AG04449 (cell line): ENCODE results near the gene LRRC8E.

Experiments
- CTCF ChIA-PET: fragments of 350-600 bp; formaldehyde crosslinking; extraction: SDS; loops from one replicate; lab custom pipeline; 2021; ENCODE audit warnings: antibody characterized with exemption; lab: Yijun Ruan, JAX
- POLR2A ChIA-PET: fragments of 400-600, 350-600 bp; formaldehyde crosslinking; extraction: SDS; loops from one replicate; lab custom pipeline; 2020; ENCODE audit warnings: antibody characterized with exemption, inconsistent platforms; lab: Yijun Ruan, JAX
- DNase-seq: peaks from one replicate; pipeline ENCODE4 v3.0.0-alpha.2; 2010; ENCODE audit warnings: low read depth, low spot score
- H3K4me3 ChIP-seq: 2 replicates; pipeline ENCODE4 v1.5.1; 2011; ENCODE audit warnings: low read depth, mild to moderate bottlenecking, control low read depth, low read length
- TF ChIP-seq, protein P1 (sequence below): IDR thresholded peaks from one replicate; pipeline ENCODE4 v1.5.1; 2011; ENCODE audit warnings: mild to moderate bottlenecking, moderate library complexity, low read length, control low read depth, inconsistent platforms; ENCODE audit not compliant: insufficient read depth; ENCODE audit errors: missing control alignments

Gene LRRC8E

DNA sequence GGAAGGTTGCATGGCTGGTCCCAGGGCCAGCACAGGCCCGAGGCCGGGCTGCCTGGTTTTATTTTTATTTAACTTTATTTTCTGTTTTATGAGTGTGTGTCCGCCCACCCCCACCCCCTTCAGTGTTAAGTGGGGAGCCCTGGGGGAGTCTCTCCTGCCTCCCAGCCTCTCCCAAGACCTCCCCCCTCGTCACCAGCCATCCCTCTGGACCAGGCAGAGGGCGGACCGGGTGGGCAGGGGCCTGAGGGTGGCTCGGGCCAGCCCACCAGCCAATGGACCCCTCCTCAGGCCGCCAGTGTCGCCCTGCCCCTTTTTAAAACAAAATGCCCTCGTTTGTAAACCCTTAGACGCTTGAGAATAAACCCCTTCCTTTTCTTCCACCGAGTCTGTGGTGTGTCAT is 25.8 kb downstream of the LRRC8E start:
- ChIA-PET POLR2A (no interaction called here), CTCF (no interaction called here)
- DNase-seq, result no peak
- TF ChIP-seq, protein P1, sequence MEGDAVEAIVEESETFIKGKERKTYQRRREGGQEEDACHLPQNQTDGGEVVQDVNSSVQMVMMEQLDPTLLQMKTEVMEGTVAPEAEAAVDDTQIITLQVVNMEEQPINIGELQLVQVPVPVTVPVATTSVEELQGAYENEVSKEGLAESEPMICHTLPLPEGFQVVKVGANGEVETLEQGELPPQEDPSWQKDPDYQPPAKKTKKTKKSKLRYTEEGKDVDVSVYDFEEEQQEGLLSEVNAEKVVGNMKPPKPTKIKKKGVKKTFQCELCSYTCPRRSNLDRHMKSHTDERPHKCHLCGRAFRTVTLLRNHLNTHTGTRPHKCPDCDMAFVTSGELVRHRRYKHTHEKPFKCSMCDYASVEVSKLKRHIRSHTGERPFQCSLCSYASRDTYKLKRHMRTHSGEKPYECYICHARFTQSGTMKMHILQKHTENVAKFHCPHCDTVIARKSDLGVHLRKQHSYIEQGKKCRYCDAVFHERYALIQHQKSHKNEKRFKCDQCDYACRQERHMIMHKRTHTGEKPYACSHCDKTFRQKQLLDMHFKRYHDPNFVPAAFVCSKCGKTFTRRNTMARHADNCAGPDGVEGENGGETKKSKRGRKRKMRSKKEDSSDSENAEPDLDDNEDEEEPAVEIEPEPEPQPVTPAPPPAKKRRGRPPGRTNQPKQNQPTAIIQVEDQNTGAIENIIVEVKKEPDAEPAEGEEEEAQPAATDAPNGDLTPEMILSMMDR, result no peak
- no peak overlapping the region for H3K4me3 ChIP-seq

DNA sequence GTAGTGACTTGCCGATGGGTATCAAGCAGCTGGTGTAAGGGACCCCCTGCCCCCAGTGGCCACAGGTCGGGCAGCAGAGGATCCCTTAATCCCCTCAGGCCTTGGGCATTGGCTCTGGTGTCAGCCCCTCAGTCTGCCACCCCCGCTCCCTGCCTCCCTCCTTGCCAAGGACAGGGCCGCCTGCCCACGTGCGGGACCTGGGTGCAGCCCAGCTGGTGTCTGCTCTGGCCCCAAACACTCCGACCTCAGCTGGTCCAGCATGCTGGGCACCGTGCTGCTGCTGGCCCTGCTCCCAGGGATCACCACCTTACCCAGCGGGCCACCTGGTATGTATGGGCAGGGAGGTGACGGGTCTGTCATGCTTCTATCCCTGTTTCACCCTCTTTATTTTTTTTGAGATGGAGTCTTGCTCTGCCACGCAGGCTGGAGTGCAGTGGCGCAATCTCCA is 26.3 kb downstream of the LRRC8E start, which contains the start of gene TGFBR3L:
Gene TGFBR3L (plus strand): TSS at position 233 of the 448 bp plus-strand sequence.
- no peak for DNase-seq
- no peak within 1 kb of the TSS for H3K4me3 ChIP-seq
- TF ChIP-seq, protein P1, result no peak
- POLR2A ChIA-PET, result no interaction called here
- CTCF ChIA-PET, result interaction anchor here (0.7 to 2.0 kb wide), 2 partner anchors 11 to 60 kb away, joined by 3 to 6 read pairs; partner anchors contain the start of gene MAP2K7

DNA sequence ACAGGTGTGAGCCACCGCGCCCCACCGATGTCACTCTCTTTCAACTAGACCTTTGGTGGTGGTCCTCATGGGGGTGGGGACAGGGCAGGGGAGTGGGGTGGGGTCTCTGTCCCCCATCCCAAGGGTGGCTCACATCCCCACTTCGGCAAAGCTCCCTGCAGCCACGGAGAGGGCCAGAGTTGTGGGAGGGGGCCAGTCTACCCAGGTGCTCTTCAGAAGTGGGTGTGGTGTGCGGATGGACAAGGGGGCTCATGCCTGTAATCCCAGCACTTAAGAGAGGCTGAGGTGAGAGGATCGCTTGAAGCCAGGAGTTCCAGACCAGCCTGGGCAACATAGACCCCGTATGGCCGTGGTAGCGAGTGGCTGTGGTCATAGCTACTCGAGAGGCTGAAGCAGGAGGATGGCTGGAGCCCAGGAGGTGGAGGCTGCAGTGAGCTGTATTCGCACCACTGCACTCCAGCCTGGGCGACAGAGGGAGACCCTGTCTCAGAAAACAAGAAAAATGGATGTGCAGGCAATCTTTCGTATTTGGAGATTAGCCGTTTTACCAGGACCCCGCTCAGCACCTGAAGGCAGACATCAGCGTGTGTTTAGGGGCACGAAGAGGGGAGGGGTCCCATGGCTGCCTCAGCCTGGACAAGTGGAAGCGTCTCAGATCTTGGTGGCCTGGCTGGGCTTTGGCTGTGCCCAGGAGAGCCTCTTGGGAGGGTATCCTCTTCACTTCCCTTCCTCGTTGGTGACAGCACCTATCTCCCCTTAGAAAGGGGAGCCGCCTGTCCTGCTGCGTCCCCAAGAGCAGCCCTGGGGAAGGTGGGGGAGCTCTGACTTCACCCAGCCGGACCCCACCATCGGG is 27.2 kb downstream of the LRRC8E start:
- POLR2A ChIA-PET, result interaction anchor here (0.8 kb wide), 1 partner anchor 12 kb away, joined by 4 read pairs; the partner anchor contains the start of gene MAP2K7
- TF ChIP-seq, protein P1, result no peak

DNA sequence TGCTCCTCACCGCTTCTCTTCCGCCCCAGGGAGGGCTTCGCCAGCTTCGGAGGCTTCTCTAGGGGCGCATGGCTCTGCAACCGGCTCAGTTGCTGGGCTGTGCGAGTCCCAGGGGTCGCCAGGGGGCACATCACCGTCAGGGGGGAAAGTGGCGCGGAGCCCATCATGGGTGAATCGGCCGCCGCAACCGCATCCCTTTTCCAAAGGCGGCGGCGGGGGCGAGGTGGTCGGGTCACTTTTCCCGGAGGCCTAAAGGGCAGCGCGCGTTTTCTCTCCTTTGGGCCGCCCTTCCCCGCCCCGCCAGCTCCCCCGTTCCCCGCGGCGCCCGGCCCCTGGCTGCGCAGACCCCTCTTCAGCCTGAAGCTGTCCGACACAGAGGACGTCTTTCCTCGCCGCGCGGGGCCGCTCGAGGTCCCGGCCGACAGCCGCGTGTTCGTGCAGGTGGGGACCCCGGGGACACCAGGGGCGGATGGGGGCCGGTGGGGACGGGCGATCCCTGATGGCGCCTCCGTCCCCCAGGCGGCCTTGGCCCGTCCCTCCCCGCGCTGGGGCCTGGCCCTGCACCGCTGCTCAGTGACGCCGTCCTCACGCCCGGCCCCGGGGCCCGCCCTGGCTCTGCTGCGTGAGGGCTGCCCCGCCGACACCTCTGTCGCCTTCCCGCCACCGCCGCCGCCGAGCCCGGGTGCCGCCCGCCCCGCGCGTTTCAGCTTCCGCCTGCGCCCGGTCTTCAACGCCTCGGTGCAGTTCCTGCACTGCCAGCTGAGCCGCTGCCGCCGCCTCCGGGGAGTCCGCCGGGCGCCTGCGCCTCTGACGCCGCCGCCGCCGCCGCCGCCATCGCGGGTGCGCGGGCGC is 28.0 kb downstream of the LRRC8E start:
- ChIA-PET CTCF (interaction anchor here (1.0 to 3.5 kb wide), 6 partner anchors 8 to 87 kb away, joined by 3 to 18 read pairs (median 6); partner anchors contain the start of gene MAP2K7), POLR2A (interaction anchor here (0.7 to 0.8 kb wide), 2 partner anchors 13 kb away, joined by 3 to 4 read pairs; partner anchors contain the start of gene MAP2K7)
- no peak for DNase-seq
- TF ChIP-seq, protein P1, result peak; percentile 4
- H3K4me3 ChIP-seq, result peak overlapping the region; percentile 45

More for the DNA sequence above, 27.2 kb downstream of the LRRC8E start:
- no peak for DNase-seq
- peak overlapping the region; percentile 45 for H3K4me3 ChIP-seq
- CTCF ChIA-PET, result interaction anchor here (0.7 to 2.0 kb wide), 3 partner anchors 12 to 61 kb away, joined by 3 to 6 read pairs (median 6); partner anchors contain the start of gene MAP2K7

DNA sequence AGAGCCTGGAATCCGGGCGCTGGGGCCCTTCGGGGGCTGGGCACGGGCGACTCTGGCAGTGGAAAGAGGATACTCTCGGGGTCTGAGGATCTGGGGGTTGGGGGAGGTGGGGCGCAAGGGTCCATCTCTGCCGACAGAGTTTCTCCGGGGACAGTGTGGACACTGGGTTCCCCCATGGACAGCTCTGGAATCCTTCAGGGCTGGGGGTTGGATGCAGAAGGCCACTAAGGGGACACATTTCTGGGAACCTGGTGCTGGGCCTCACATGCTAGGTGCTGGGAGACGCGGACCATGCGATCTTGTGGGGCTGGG is 28.6 kb downstream of the LRRC8E start:
- ChIA-PET CTCF (interaction anchor here (1.0 to 5.9 kb wide), 9 partner anchors 9 to 86 kb away, joined by 3 to 29 read pairs (median 7); partner anchors contain the start of genes MAP2K7 and TIMM44), POLR2A (interaction anchor here (0.7 kb wide), 1 partner anchor 14 kb away, joined by 3 read pairs; the partner anchor contains the start of gene MAP2K7)
- H3K4me3 ChIP-seq, result peak overlapping the region; percentile 41
- TF ChIP-seq, protein P1, result no peak
- DNase-seq, result no peak
